ENCODE data around the gene PDZRN3.

DNA sequence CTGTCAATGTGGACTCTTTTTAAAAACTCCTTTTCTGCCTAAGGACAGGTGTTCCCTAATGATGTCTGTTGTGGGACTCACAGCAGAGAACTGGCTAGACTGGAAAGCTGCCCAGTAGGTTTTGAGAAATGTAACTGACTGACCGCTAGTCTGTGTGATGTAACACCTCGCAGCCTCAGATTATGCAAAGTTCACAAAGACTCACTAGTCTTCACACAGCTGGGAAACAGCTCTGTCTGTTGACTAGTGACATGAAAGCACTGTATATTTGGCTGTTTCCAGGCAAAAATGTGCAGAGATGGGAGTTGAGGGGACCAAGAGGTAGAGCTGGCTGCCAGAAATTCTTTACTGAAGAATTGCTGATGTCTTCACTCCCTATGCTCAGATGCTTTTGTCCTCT, 10.3 kb downstream of the PDZRN3 start:
- TF ChIP-seq, protein P1, sequence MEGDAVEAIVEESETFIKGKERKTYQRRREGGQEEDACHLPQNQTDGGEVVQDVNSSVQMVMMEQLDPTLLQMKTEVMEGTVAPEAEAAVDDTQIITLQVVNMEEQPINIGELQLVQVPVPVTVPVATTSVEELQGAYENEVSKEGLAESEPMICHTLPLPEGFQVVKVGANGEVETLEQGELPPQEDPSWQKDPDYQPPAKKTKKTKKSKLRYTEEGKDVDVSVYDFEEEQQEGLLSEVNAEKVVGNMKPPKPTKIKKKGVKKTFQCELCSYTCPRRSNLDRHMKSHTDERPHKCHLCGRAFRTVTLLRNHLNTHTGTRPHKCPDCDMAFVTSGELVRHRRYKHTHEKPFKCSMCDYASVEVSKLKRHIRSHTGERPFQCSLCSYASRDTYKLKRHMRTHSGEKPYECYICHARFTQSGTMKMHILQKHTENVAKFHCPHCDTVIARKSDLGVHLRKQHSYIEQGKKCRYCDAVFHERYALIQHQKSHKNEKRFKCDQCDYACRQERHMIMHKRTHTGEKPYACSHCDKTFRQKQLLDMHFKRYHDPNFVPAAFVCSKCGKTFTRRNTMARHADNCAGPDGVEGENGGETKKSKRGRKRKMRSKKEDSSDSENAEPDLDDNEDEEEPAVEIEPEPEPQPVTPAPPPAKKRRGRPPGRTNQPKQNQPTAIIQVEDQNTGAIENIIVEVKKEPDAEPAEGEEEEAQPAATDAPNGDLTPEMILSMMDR (IDR thresholded peaks at IDR 0.05; ENCODE audit: insufficient read depth, low read length), result no peak
- TF ChIP-seq, protein P2, sequence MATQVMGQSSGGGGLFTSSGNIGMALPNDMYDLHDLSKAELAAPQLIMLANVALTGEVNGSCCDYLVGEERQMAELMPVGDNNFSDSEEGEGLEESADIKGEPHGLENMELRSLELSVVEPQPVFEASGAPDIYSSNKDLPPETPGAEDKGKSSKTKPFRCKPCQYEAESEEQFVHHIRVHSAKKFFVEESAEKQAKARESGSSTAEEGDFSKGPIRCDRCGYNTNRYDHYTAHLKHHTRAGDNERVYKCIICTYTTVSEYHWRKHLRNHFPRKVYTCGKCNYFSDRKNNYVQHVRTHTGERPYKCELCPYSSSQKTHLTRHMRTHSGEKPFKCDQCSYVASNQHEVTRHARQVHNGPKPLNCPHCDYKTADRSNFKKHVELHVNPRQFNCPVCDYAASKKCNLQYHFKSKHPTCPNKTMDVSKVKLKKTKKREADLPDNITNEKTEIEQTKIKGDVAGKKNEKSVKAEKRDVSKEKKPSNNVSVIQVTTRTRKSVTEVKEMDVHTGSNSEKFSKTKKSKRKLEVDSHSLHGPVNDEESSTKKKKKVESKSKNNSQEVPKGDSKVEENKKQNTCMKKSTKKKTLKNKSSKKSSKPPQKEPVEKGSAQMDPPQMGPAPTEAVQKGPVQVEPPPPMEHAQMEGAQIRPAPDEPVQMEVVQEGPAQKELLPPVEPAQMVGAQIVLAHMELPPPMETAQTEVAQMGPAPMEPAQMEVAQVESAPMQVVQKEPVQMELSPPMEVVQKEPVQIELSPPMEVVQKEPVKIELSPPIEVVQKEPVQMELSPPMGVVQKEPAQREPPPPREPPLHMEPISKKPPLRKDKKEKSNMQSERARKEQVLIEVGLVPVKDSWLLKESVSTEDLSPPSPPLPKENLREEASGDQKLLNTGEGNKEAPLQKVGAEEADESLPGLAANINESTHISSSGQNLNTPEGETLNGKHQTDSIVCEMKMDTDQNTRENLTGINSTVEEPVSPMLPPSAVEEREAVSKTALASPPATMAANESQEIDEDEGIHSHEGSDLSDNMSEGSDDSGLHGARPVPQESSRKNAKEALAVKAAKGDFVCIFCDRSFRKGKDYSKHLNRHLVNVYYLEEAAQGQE (IDR thresholded peaks at IDR 0.05; ENCODE audit: insufficient replicate concordance, low read depth), result no peak
